KMS-11 (cell line): Measurements from ENCODE around the gene PARD3B.

Experiments used
- H2AFZ ChIP-seq: fragments of 200-600 bp; sonication (generic); 2 replicates; pipeline ENCODE4 v1.6.1; 2016; ENCODE audit warnings: antibody characterized with exemption, mixed run types, low read depth
- H3K27ac ChIP-seq: fragments of 200-600 bp; sonication (generic); 2 replicates; pipeline ENCODE4 v1.6.1; 2016; ENCODE audit warnings: mild to moderate bottlenecking, mixed run types
- H3K27me3 ChIP-seq: fragments of 200-600 bp; sonication (generic); 2 replicates; pipeline ENCODE4 v1.6.1; 2017; ENCODE audit warnings: mild to moderate bottlenecking, low read depth, mixed run types, moderate library complexity; ENCODE audit not compliant: insufficient read depth
- H3K36me3 ChIP-seq: fragments of 200-600 bp; sonication (generic); 2 replicates; pipeline ENCODE4 v1.6.1; 2017; ENCODE audit warnings: mild to moderate bottlenecking, mixed run types; ENCODE audit not compliant: insufficient read depth
- H3K4me1 ChIP-seq: fragments of 200-600 bp; sonication (generic); 2 replicates; pipeline ENCODE4 v1.6.1; 2016; ENCODE audit warnings: mild to moderate bottlenecking, low read depth, mixed run types; ENCODE audit not compliant: poor library complexity, severe bottlenecking
- H3K4me2 ChIP-seq: fragments of 200-600 bp; sonication (generic); 2 replicates; pipeline ENCODE4 v1.7.0; 2016; ENCODE audit warnings: mild to moderate bottlenecking, mixed run types
- H3K4me3 ChIP-seq: fragments of 200-600 bp; sonication (generic); IDR thresholded peaks from 2 replicates; pipeline ENCODE4 v1.6.1; 2017; ENCODE audit warnings: low read depth, low read length, mixed read lengths; ENCODE audit not compliant: insufficient read depth
- H3K79me2 ChIP-seq: fragments of 200-600 bp; sonication (generic); 2 replicates; pipeline ENCODE4 v1.6.1; 2016; ENCODE audit warnings: low read depth, mixed run types; ENCODE audit not compliant: insufficient read depth
- H3K9ac ChIP-seq: fragments of 200-600 bp; sonication (generic); 2 replicates; pipeline ENCODE4 v1.6.1; 2016; ENCODE audit warnings: mild to moderate bottlenecking, mixed run types
- H4K20me1 ChIP-seq: fragments of 200-600 bp; sonication (generic); 2 replicates; pipeline ENCODE4 v1.6.1; 2016; ENCODE audit warnings: mild to moderate bottlenecking, mixed run types; ENCODE audit not compliant: insufficient read depth
- CTCF ChIP-seq: fragments of 200-600 bp; sonication (generic); conservative IDR thresholded peaks from 2 replicates; pipeline ENCODE4 v1.6.1; 2017; ENCODE audit warnings: low read depth, mild to moderate bottlenecking, antibody characterized with exemption, low read length, moderate library complexity, mixed read lengths

PARD3B gene

GRCh38 chr2:204575463-204575862 lies 30.2 kb downstream of the PARD3B start:
- Histone ChIP-seq H3K27me3 (no peaks in the 10 kb centered on the region), H3K4me3 (no peak overlapping the region), H3K9ac (no peak overlapping the region), H4K20me1 (no peaks in the 10 kb centered on the region), H3K4me1 (no peaks in the 10 kb centered on the region), H3K27ac (no peak overlapping the region), H3K79me2 (no peaks in the 10 kb centered on the region), H3K36me3 (no peaks in the 10 kb centered on the region), H2AFZ (no peak overlapping the region), H3K4me2 (no peak overlapping the region)
- TF ChIP-seq CTCF: no peak

GRCh38 chr2:204576362-204576979 lies 31.2 kb downstream of the PARD3B start:
- no peak overlapping the region for H3K9ac ChIP-seq
- H3K27me3 ChIP-seq: no peaks in the 10 kb centered on the region
- no peak overlapping the region for H3K27ac ChIP-seq
- H2AFZ ChIP-seq: no peak overlapping the region
- no peak overlapping the region for H3K4me2 ChIP-seq
- no peaks in the 10 kb centered on the region for H4K20me1 ChIP-seq
- no peaks in the 10 kb centered on the region for H3K36me3 ChIP-seq
- no peaks in the 10 kb centered on the region for H3K4me1 ChIP-seq
- TF ChIP-seq CTCF: no peak
- H3K79me2 ChIP-seq: no peaks in the 10 kb centered on the region
- no peak overlapping the region for H3K4me3 ChIP-seq

- no peaks in the 10 kb centered on the region for H3K36me3 ChIP-seq
- H3K4me1 ChIP-seq: no peaks in the 10 kb centered on the region
- no peak overlapping the region for H2AFZ ChIP-seq
- H3K27ac ChIP-seq: no peak overlapping the region
- no peak for TF ChIP-seq CTCF
- H4K20me1 ChIP-seq: no peaks in the 10 kb centered on the region
- no peak overlapping the region for H3K9ac ChIP-seq
- no peak overlapping the region for H3K4me2 ChIP-seq
- no peaks in the 10 kb centered on the region for H3K79me2 ChIP-seq
- H3K4me3 ChIP-seq: no peak overlapping the region
- no peaks in the 10 kb centered on the region for H3K27me3 ChIP-seq
These were observed 33.8 kb downstream of the PARD3B start for GRCh38 chr2:204578928-204579598.

- Histone ChIP-seq H3K36me3 (no peaks in the 10 kb centered on the region), H3K4me3 (no peak overlapping the region), H3K27ac (no peak overlapping the region), H3K9ac (no peak overlapping the region), H2AFZ (no peak overlapping the region), H3K27me3 (no peaks in the 10 kb centered on the region), H3K4me2 (no peak overlapping the region), H3K4me1 (no peaks in the 10 kb centered on the region), H3K79me2 (no peaks in the 10 kb centered on the region), H4K20me1 (no peaks in the 10 kb centered on the region)
- TF ChIP-seq CTCF: no peak
These were observed 36.7 kb downstream of the PARD3B start for GRCh38 chr2:204581946-204582345.
